Mesenchymal stem cell (in vitro differentiated cells and primary cell): ENCODE results near the gene NECAB2.

Source experiments
- DNase-seq: peaks from one replicate; pipeline ENCODE4 v3.0.0-alpha.2; 2013
- H2AFZ ChIP-seq: one replicate; pipeline ENCODE4 v1.6.1; 2013; ENCODE audit warnings: low read depth, mild to moderate bottlenecking, control low read depth, inconsistent platforms, low read length, moderate library complexity
- H2AK5ac ChIP-seq: 2 replicates; pipeline ENCODE4 v1.6.1; 2013; ENCODE audit warnings: low read length, moderate library complexity, mild to moderate bottlenecking, inconsistent platforms; ENCODE audit not compliant: severe bottlenecking
- H2BK120ac ChIP-seq: one replicate; pipeline ENCODE4 v1.6.1; 2013; ENCODE audit warnings: low read depth, mild to moderate bottlenecking, inconsistent platforms, low read length, moderate library complexity
- H2BK12ac ChIP-seq, 2 experiments: one replicate each; pipeline ENCODE4 v1.6.1; 2013; ENCODE audit warnings: inconsistent platforms in 2 of 2, low read length in 2 of 2, mild to moderate bottlenecking in 2 of 2, moderate library complexity in 2 of 2, control low read depth in 1 of 2
- H2BK15ac ChIP-seq: one replicate; pipeline ENCODE4 v1.6.1; 2013; ENCODE audit warnings: mild to moderate bottlenecking, low read depth, inconsistent platforms; ENCODE audit not compliant: poor library complexity, severe bottlenecking
- H2BK5ac ChIP-seq: 2 replicates; pipeline ENCODE4 v1.6.1; 2013; ENCODE audit warnings: low read depth, mild to moderate bottlenecking, low read length, control low read depth, inconsistent platforms; ENCODE audit not compliant: poor library complexity, severe bottlenecking
- H3K14ac ChIP-seq, 2 experiments: one replicate each; pipeline ENCODE4 v1.6.1; 2013; ENCODE audit warnings: inconsistent platforms in 2 of 2, low read length in 2 of 2, control low read depth in 1 of 2, mild to moderate bottlenecking in 1 of 2, moderate library complexity in 1 of 2
- H3K18ac ChIP-seq, 2 experiments: one replicate each; pipeline ENCODE4 v1.6.1; 2013; ENCODE audit warnings: inconsistent platforms in 2 of 2, low read length in 2 of 2, control low read depth in 1 of 2, low read depth in 1 of 2, mild to moderate bottlenecking in 1 of 2
- H3K23ac ChIP-seq, 2 experiments: one replicate each; pipeline ENCODE4 v1.6.1; 2013; ENCODE audit warnings: inconsistent platforms in 2 of 2, low read length in 2 of 2, mild to moderate bottlenecking in 2 of 2, moderate library complexity in 2 of 2, control low read depth in 1 of 2
- H3K27ac ChIP-seq: 2 replicates; pipeline ENCODE4 v1.5.1; 2013; ENCODE audit warnings: mild to moderate bottlenecking, moderate library complexity, low read length, control low read depth, inconsistent platforms; ENCODE audit not compliant: poor library complexity, severe bottlenecking
- H3K27me3 ChIP-seq, 2 experiments: 2 replicates each; pipeline versions ENCODE4 v1.6.1 to v1.7.0; 2013; ENCODE audit warnings: low read length in 2 of 2, mild to moderate bottlenecking in 2 of 2, moderate library complexity in 2 of 2, control low read depth in 1 of 2, inconsistent platforms in 1 of 2; ENCODE audit not compliant: control insufficient read depth in 1 of 2, insufficient read depth in 1 of 2
- H3K36me3 ChIP-seq, 2 experiments: 2 replicates each; pipeline versions ENCODE4 v1.6.1 to v1.7.0; 2013; ENCODE audit warnings: low read length in 2 of 2, control low read depth in 1 of 2, inconsistent platforms in 1 of 2, low read depth in 1 of 2, mild to moderate bottlenecking in 1 of 2; ENCODE audit not compliant: insufficient read depth in 2 of 2, control insufficient read depth in 1 of 2
- H3K4ac ChIP-seq, 2 experiments: one replicate each; pipeline ENCODE4 v1.6.1; 2013; ENCODE audit warnings: inconsistent platforms in 2 of 2, low read length in 2 of 2, mild to moderate bottlenecking in 2 of 2, moderate library complexity in 2 of 2, control low read depth in 1 of 2, low read depth in 1 of 2
- H3K4me1 ChIP-seq: 2 replicates; pipeline ENCODE4 v1.6.1; 2013; ENCODE audit warnings: low read depth, low read length, control low read depth; ENCODE audit not compliant: control insufficient read depth, insufficient read depth
- H3K4me2 ChIP-seq: 2 replicates; pipeline ENCODE4 v1.6.1; 2013; ENCODE audit warnings: low read length, mild to moderate bottlenecking, inconsistent platforms; ENCODE audit not compliant: poor library complexity, severe bottlenecking
- H3K4me3 ChIP-seq, 2 experiments: 2 replicates each; pipeline versions ENCODE4 v1.5.1 to v1.7.0; 2013; ENCODE audit warnings: low read length in 2 of 2, mild to moderate bottlenecking in 2 of 2, control low read depth in 1 of 2, low read depth in 1 of 2; ENCODE audit not compliant: insufficient read depth in 1 of 2
- H3K79me1 ChIP-seq: replicated peaks from 2 replicates; pipeline ENCODE4 v1.6.1; 2013; ENCODE audit warnings: mild to moderate bottlenecking, control low read depth, low read length, inconsistent platforms; ENCODE audit not compliant: poor library complexity, severe bottlenecking
- H3K9ac ChIP-seq: 2 replicates; pipeline ENCODE4 v1.7.0; 2013; ENCODE audit warnings: mild to moderate bottlenecking, low read length, moderate library complexity
- H3K9me3 ChIP-seq: 2 replicates; pipeline ENCODE4 v1.7.0; 2013; ENCODE audit warnings: mild to moderate bottlenecking, low read length; ENCODE audit not compliant: control insufficient read depth
- H4K8ac ChIP-seq: one replicate; pipeline ENCODE4 v1.6.1; 2013; ENCODE audit warnings: inconsistent platforms, mild to moderate bottlenecking, low read length, moderate library complexity
- H4K91ac ChIP-seq: one replicate; pipeline ENCODE4 v1.6.1; 2013; ENCODE audit warnings: mild to moderate bottlenecking, low read length, inconsistent platforms
- WGBS: methylation state at CpG from one replicate; pipeline ENCODE4 v1.1.7; 2013; ENCODE audit warnings: mixed read lengths; 5-methylcytosine and 5-hydroxymethylcytosine counted together

Gene NECAB2

DNA sequence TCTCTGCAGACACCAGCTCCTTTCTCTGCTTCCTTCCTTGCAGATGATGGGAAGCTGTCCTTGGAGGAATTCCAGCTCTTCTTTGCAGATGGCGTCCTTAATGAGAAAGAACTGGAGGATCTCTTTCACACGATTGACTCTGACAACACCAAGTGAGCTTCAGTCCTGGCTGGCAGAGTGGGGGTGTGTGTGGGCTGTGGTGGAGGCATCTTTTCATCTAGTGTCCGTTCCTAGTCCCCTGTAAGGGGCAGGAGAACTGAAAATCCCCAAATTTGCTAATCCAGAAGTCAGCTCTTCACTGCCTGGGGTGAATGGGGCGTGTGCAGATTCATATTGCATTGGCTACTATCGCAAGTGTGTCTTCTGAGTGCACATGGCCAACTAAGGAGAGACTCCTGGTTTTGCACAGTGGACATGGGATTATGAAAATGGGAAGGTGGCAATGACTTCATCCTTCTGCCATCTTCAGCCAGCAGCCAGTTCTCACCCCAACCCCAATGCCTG lies 10.4 kb downstream of the NECAB2 start:
- Histone ChIP-seq H3K36me3 (no peaks in the 10 kb centered on the region), H4K91ac (no peak overlapping the region), H3K4ac (no peak overlapping the region), H2BK15ac (no peak overlapping the region), H2BK12ac (no peak overlapping the region), H2BK120ac (no peak overlapping the region), H2BK5ac (no peak overlapping the region), H3K27me3 (peaks cover 12 to 27% of the 10 kb centered on the region in 2 experiments), H3K9ac (no peak overlapping the region), H3K4me3 (no peak overlapping the region), H3K27ac (no peak overlapping the region), H2AFZ (no peak overlapping the region), H3K4me2 (no peak overlapping the region), H3K14ac (no peak overlapping the region), H2AK5ac (no peak overlapping the region), H3K9me3 (peaks cover 23% of the 10 kb centered on the region), H3K18ac (no peak overlapping the region), H3K23ac (no peak overlapping the region), H4K8ac (no peak overlapping the region), H3K4me1 (peaks cover 2% of the 10 kb centered on the region), H3K79me1 (no peaks in the 10 kb centered on the region)
- DNase-seq: no peak
- 74% methylated on average over 4 of the region's 5 CpGs for WGBS

DNA sequence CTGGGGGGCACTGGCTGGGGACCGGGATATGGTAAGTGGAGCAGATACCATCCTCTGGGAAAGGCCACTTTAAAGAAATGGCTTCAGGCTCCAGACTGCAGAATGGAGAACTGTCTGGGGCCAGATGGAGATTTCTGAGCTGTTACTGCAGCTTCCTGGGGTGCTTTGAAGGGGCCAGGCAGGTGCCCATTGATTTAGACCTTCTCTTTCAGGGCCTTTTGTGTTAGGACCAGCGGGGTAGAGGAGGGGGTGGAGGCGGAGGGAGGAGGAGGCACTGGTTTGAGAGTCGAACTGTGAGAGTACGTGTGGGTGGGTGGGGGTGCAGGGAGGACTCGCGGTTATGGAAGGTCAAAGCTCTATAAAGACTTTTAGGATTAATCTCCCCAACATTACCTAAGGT lies 11.4 kb downstream of the NECAB2 start:
- H3K9me3 ChIP-seq: peaks cover 23% of the 10 kb centered on the region
- WGBS: 89% methylated on average over 5 of the region's 7 CpGs
- H3K27ac ChIP-seq: no peak overlapping the region
- no peak overlapping the region for H4K91ac ChIP-seq
- H2BK12ac ChIP-seq: no peak overlapping the region
- H3K9ac ChIP-seq: no peak overlapping the region
- no peaks in the 10 kb centered on the region for H3K36me3 ChIP-seq
- no peak overlapping the region for H3K23ac ChIP-seq
- H3K4me1 ChIP-seq: peaks cover 2% of the 10 kb centered on the region
- no peak overlapping the region for H3K4ac ChIP-seq
- H2BK15ac ChIP-seq: no peak overlapping the region
- no peak overlapping the region for H3K4me3 ChIP-seq
- H4K8ac ChIP-seq: no peak overlapping the region
- H3K18ac ChIP-seq: no peak overlapping the region
- H3K14ac ChIP-seq: no peak overlapping the region
- no peak overlapping the region for H2AFZ ChIP-seq
- no peak overlapping the region for H2BK120ac ChIP-seq
- no peak for DNase-seq
- H3K4me2 ChIP-seq: no peak overlapping the region
- H2BK5ac ChIP-seq: no peak overlapping the region
- no peak overlapping the region for H2AK5ac ChIP-seq
- peaks cover 12 to 27% of the 10 kb centered on the region in 2 experiments for H3K27me3 ChIP-seq
- no peaks in the 10 kb centered on the region for H3K79me1 ChIP-seq

DNA sequence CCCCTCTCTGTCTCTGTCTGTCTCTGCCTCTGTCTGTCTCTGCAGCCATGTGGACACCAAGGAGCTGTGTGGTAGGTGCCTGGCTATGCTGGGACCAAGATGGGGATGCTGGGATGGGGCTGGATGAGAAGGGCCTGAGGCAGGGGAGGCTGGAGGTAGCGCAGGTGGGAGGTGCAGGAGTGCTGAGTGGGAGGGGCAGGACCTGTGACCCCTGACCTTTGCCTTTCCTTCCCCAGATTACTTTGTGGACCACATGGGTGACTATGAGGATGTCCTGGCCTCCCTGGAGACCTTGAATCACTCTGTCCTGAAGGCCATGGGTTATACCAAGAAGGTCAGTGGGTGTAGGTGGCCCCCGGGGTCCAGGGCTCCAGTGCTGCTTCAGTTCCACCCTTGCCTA lies 12.8 kb downstream of the NECAB2 start:
- Histone ChIP-seq H2BK12ac (no peak overlapping the region), H2BK5ac (no peak overlapping the region), H2AFZ (no peak overlapping the region), H3K4me1 (peaks cover 2% of the 10 kb centered on the region), H2BK120ac (no peak overlapping the region), H2AK5ac (no peak overlapping the region), H2BK15ac (no peak overlapping the region), H3K36me3 (no peaks in the 10 kb centered on the region), H3K79me1 (no peaks in the 10 kb centered on the region), H3K27ac (no peak overlapping the region), H4K8ac (no peak overlapping the region), H4K91ac (no peak overlapping the region), H3K23ac (no peak overlapping the region), H3K4ac (no peak overlapping the region), H3K4me3 (peak overlapping the region in 1 of 2 experiments; percentile 4), H3K27me3 (peaks cover 12 to 25% of the 10 kb centered on the region in 2 experiments), H3K18ac (no peak overlapping the region), H3K9me3 (peaks cover 23% of the 10 kb centered on the region), H3K14ac (no peak overlapping the region), H3K4me2 (no peak overlapping the region), H3K9ac (no peak overlapping the region)
- WGBS: 96% methylated on average over 2 of the region's 2 CpGs
- no peak for DNase-seq

DNA sequence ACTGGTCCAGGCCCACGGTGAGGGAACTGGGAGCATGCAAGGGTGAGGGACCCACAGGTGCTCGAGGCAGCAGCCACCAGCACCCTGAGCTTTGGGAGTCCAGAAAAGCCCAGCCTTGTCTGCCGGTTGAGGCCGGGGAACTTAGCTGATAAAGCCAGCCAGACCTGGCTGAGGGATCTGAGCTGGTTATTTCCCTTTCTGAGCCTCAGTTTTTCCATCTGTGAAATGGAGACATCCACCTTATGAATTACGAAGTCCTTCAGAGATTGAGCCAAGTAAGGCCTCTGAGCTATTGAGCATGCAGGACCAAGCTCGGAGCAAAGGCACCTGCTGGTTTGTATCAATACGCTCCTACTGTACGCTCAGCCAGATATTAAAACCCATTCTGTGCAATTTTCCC lies 13.8 kb downstream of the NECAB2 start:
- no peak overlapping the region for H3K18ac ChIP-seq
- 94% methylated on average over 8 of the region's 8 CpGs for WGBS

More for the DNA sequence above, 13.8 kb downstream of the NECAB2 start:
- H2BK12ac ChIP-seq: no peak overlapping the region
- no peak overlapping the region for H3K4me3 ChIP-seq
- H3K79me1 ChIP-seq: no peaks in the 10 kb centered on the region
- DNase-seq: no peak
- H3K36me3 ChIP-seq: no peaks in the 10 kb centered on the region
- H3K23ac ChIP-seq: no peak overlapping the region
- no peak overlapping the region for H4K8ac ChIP-seq
- H3K14ac ChIP-seq: no peak overlapping the region
- peaks cover 15 to 18% of the 10 kb centered on the region in 2 experiments for H3K27me3 ChIP-seq
- H4K91ac ChIP-seq: no peak overlapping the region
- H3K9ac ChIP-seq: no peak overlapping the region
- peaks cover 23% of the 10 kb centered on the region for H3K9me3 ChIP-seq
- H3K27ac ChIP-seq: no peak overlapping the region
- peaks cover 2% of the 10 kb centered on the region for H3K4me1 ChIP-seq
- no peak overlapping the region for H2BK120ac ChIP-seq
- no peak overlapping the region for H2AFZ ChIP-seq
- H2BK5ac ChIP-seq: no peak overlapping the region
- H3K4me2 ChIP-seq: no peak overlapping the region
- H2BK15ac ChIP-seq: no peak overlapping the region
- H2AK5ac ChIP-seq: no peak overlapping the region
- no peak overlapping the region for H3K4ac ChIP-seq
